Astrocyte (in vitro differentiated cells and primary cell): ENCODE measurements around the gene ZDHHC8. TPM values are rescaled to one million over a fixed set of nuclear protein-coding genes. Genes with fewer than 3 reads are reported as not detected.

ENCODE experiments used
- DNase-seq: peaks from one replicate; pipeline ENCODE4 v3.0.0-alpha.2; 2010; ENCODE audit warnings: low read depth
- FAIRE-seq: peaks from 2 replicates; lab custom pipeline; 2011; peaks lifted over from hg19 to GRCh38; lab: Jason Lieb, UNC
- H2AFZ ChIP-seq: 2 replicates; pipeline ENCODE4 v1.6.0; 2012; ENCODE audit warnings: low read depth, low read length, inconsistent platforms
- H3K27ac ChIP-seq: 2 replicates; pipeline ENCODE4 v1.5.1; 2011; ENCODE audit warnings: low read depth, low read length, inconsistent platforms
- H3K27me3 ChIP-seq: 2 replicates; pipeline ENCODE4 v1.6.0; 2011; ENCODE audit warnings: low read length, inconsistent platforms; ENCODE audit not compliant: insufficient read depth
- H3K36me3 ChIP-seq: 2 replicates; pipeline ENCODE4 v1.5.1; 2011; ENCODE audit warnings: low read length, inconsistent platforms; ENCODE audit not compliant: insufficient read depth
- H3K4me1 ChIP-seq: 2 replicates; pipeline ENCODE4 v1.5.1; 2011; ENCODE audit warnings: low read length, inconsistent platforms; ENCODE audit not compliant: insufficient read depth
- H3K4me2 ChIP-seq: 2 replicates; pipeline ENCODE4 v1.6.0; 2012; ENCODE audit warnings: low read length, inconsistent platforms
- H3K4me3 ChIP-seq: 2 replicates; pipeline ENCODE4 v1.5.1; 2011; ENCODE audit warnings: low read depth, mild to moderate bottlenecking, low read length, inconsistent platforms; ENCODE audit not compliant: insufficient read depth
- H3K79me2 ChIP-seq: 2 replicates; pipeline ENCODE4 v1.6.0; 2012; ENCODE audit warnings: mild to moderate bottlenecking, low read length, inconsistent platforms; ENCODE audit not compliant: insufficient read depth
- H3K9ac ChIP-seq: 2 replicates; pipeline ENCODE4 v1.6.0; 2012; ENCODE audit warnings: mild to moderate bottlenecking, low read length, inconsistent platforms
- H3K9me3 ChIP-seq: 2 replicates; pipeline ENCODE4 v1.5.1; 2012; ENCODE audit warnings: low read depth, mild to moderate bottlenecking, low read length, inconsistent platforms; ENCODE audit not compliant: insufficient read depth
- H4K20me1 ChIP-seq: 2 replicates; pipeline ENCODE4 v1.6.0; 2012; ENCODE audit warnings: low read length, inconsistent platforms; ENCODE audit not compliant: insufficient read depth
- H3K27ac Mint-ChIP-seq: one replicate; pipeline ENCODE4 v1.8.0; 2021; ENCODE audit warnings: mild to moderate bottlenecking, mixed read lengths; ENCODE audit not compliant: unreplicated experiment
- H3K27me3 Mint-ChIP-seq: one replicate; pipeline ENCODE4 v1.8.0; 2021; ENCODE audit warnings: low read depth, mixed read lengths; ENCODE audit not compliant: unreplicated experiment
- H3K36me3 Mint-ChIP-seq: one replicate; pipeline ENCODE4 v1.8.0; 2021; ENCODE audit warnings: low read depth, mixed read lengths; ENCODE audit not compliant: unreplicated experiment
- H3K4me1 Mint-ChIP-seq: one replicate; pipeline ENCODE4 v1.8.0; 2021; ENCODE audit warnings: low read depth, mixed read lengths; ENCODE audit not compliant: unreplicated experiment
- H3K4me3 Mint-ChIP-seq: one replicate; pipeline ENCODE4 v1.8.0; 2021; ENCODE audit warnings: mild to moderate bottlenecking, moderate library complexity, mixed read lengths; ENCODE audit not compliant: unreplicated experiment
- H3K9me3 Mint-ChIP-seq: one replicate; pipeline ENCODE4 v1.8.0; 2021; ENCODE audit warnings: mild to moderate bottlenecking, mixed read lengths; ENCODE audit not compliant: unreplicated experiment
- EZH2 ChIP-seq: IDR thresholded peaks from 2 replicates; pipeline ENCODE4 v1.6.1; 2012; ENCODE audit warnings: mild to moderate bottlenecking, low read length, inconsistent platforms; ENCODE audit not compliant: insufficient read depth
- total RNA-seq: library from RNA; stranded (reverse); gene quantifications from 2 replicates; pipeline ENCODE4 v1.2.1, GENCODE V29; 2021
- TF ChIP-seq, protein P1 (sequence below): IDR thresholded peaks from 2 replicates; pipeline ENCODE4 v1.5.1; 2011; ENCODE audit warnings: low read depth, mild to moderate bottlenecking, inconsistent platforms, low read length, moderate library complexity; ENCODE audit not compliant: insufficient read depth

The ZDHHC8 gene
- total RNA-seq, 1 donor from 2014 or later = 88.3 TPM

DNA sequence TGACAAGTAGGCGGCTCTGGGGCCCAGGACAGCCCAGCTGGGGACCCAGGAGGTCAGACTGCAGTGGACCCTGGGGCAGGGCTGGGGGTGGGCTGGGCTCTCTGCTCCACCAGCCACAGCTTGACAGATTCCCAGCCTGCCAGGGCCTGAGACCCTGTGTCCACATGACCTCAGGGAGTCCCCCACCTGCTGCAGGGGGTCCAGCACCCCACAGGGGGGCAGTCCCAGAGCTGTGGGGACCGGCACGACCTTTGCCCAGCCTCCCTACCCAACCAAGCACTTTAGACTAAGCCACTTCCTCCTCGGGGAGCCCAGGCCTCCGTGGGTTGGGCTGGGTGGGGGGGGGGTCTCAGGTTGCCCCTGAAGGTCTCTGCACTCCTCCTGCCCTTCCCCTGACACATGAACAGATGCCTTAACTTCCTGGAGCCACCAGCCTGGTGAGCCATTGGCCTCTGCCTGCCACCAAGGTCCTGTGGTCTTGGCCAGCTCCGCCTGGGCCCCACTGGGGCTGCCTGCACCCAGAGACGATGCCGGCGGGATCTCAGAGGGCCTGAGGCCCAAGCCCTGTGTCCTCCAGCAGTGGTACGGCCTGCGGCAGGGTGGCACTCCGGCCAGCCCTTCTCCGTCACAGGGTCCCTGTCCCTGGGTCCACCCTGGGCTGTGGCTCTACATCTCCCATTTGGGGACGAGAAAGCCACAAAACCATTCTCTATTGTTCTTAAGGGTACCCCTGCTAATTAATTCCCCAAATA lies 15.8 kb downstream of the ZDHHC8 start:
- Mint-ChIP-seq H3K27ac (no peak overlapping the region), H3K36me3 (peaks cover 3% of the 10 kb centered on the region), H3K4me1 (peaks cover 4% of the 10 kb centered on the region), H3K9me3 (no peaks in the 10 kb centered on the region), H3K27me3 (no peaks in the 10 kb centered on the region), H3K4me3 (no peak overlapping the region)
- no peak overlapping the region for H3K4me3 ChIP-seq
- H3K4me2 ChIP-seq = no peak overlapping the region
- H3K79me2 ChIP-seq = no peaks in the 10 kb centered on the region
- no peak for TF ChIP-seq EZH2
- TF ChIP-seq, protein P1, sequence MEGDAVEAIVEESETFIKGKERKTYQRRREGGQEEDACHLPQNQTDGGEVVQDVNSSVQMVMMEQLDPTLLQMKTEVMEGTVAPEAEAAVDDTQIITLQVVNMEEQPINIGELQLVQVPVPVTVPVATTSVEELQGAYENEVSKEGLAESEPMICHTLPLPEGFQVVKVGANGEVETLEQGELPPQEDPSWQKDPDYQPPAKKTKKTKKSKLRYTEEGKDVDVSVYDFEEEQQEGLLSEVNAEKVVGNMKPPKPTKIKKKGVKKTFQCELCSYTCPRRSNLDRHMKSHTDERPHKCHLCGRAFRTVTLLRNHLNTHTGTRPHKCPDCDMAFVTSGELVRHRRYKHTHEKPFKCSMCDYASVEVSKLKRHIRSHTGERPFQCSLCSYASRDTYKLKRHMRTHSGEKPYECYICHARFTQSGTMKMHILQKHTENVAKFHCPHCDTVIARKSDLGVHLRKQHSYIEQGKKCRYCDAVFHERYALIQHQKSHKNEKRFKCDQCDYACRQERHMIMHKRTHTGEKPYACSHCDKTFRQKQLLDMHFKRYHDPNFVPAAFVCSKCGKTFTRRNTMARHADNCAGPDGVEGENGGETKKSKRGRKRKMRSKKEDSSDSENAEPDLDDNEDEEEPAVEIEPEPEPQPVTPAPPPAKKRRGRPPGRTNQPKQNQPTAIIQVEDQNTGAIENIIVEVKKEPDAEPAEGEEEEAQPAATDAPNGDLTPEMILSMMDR = no peak
- H3K9me3 ChIP-seq = no peaks in the 10 kb centered on the region
- H4K20me1 ChIP-seq = peaks cover 5% of the 10 kb centered on the region
- no peak for FAIRE-seq
- H3K27ac ChIP-seq = no peak overlapping the region
- no peak overlapping the region for H3K9ac ChIP-seq
- no peaks in the 10 kb centered on the region for H3K36me3 ChIP-seq
- no peak overlapping the region for H2AFZ ChIP-seq
- no peaks in the 10 kb centered on the region for H3K27me3 ChIP-seq
- DNase-seq = no peak
- H3K4me1 ChIP-seq = peaks cover under 1% of the 10 kb centered on the region

DNA sequence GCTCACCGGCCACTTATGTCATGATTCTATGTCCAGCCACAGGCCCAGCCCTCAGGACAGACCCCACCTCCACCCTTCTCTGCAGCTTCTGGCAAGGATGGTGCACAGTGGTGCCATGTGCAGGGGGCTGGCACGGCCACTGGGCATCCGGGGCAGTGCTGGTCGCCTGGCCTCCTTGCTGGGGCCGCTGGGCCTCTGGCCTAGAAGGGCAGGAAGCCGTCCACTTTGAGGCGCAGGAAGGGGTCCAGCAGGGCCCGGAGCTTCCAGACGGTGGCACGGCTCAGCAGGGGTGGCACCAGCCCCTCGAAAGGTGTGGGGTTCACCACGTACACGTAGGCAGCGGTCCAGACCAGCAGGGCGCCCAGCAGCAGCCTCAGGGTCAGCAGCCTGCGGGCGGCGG lies 16.8 kb downstream of the ZDHHC8 start:
- H2AFZ ChIP-seq = no peak overlapping the region
- DNase-seq = no peak
- H3K4me3 Mint-ChIP-seq = no peak overlapping the region
- H3K27ac ChIP-seq = no peak overlapping the region
- no peak for FAIRE-seq
- no peak overlapping the region for H3K4me3 ChIP-seq
- TF ChIP-seq, protein P1 = no peak
- TF ChIP-seq EZH2 = no peak
- H3K27ac Mint-ChIP-seq = no peak overlapping the region
- no peaks in the 10 kb centered on the region for H3K79me2 ChIP-seq
- peaks cover 3% of the 10 kb centered on the region for H3K36me3 Mint-ChIP-seq
- H3K4me1 ChIP-seq = no peaks in the 10 kb centered on the region
- H3K9me3 ChIP-seq = no peaks in the 10 kb centered on the region
- no peaks in the 10 kb centered on the region for H3K36me3 ChIP-seq
- peaks cover 2% of the 10 kb centered on the region for H3K27me3 Mint-ChIP-seq
- H4K20me1 ChIP-seq = peaks cover 3% of the 10 kb centered on the region
- H3K27me3 ChIP-seq = no peaks in the 10 kb centered on the region
- H3K9me3 Mint-ChIP-seq = no peaks in the 10 kb centered on the region
- no peak overlapping the region for H3K4me2 ChIP-seq
- H3K4me1 Mint-ChIP-seq = peaks cover 4% of the 10 kb centered on the region
- H3K9ac ChIP-seq = no peak overlapping the region
